Thoracic aorta (tissue), 2 donors: ENCODE results near the gene KIFAP3. TPM values are rescaled to one million over a fixed set of nuclear protein-coding genes. Genes with fewer than 3 reads are reported as not detected.

Source experiments
- ATAC-seq: fragments of 150-250 bp; one replicate; pipeline ENCODE4 v1.8.0; 2017; ENCODE audit warnings: low read depth; ENCODE audit not compliant: insufficient number of reproducible peaks, low FRiP score
- DNase-seq: peaks from one replicate; pipeline ENCODE4 v3.0.0-alpha.2; 2020; ENCODE audit warnings: low spot score
- H3K27ac ChIP-seq, 2 donors: fragments of 200-600 bp; sonication (generic); 1 replicate in 1 of 2; 2 replicates in 1 of 2; pipeline ENCODE4 v1.5.1; 2016; ENCODE audit warnings: mild to moderate bottlenecking in 2 of 2, moderate library complexity in 2 of 2
- H3K27me3 ChIP-seq: fragments of 200-600 bp; sonication (generic); replicated peaks from 2 replicates; pipeline ENCODE4 v1.6.0; 2016; ENCODE audit warnings: mild to moderate bottlenecking; ENCODE audit not compliant: insufficient read depth
- H3K36me3 ChIP-seq: fragments of 200-600 bp; sonication (generic); one replicate; pipeline ENCODE4 v1.5.1; 2016
- H3K4me1 ChIP-seq, 2 donors: fragments of 200-600 bp; sonication (generic); 1 replicate in 1 of 2; 2 replicates in 1 of 2; pipeline versions ENCODE4 v1.5.1 to v1.6.0; 2016; ENCODE audit warnings: low read depth in 2 of 2, mild to moderate bottlenecking in 1 of 2; ENCODE audit not compliant: control insufficient read depth in 1 of 2
- H3K4me3 ChIP-seq: fragments of 200-600 bp; sonication (generic); 2 replicates; pipeline ENCODE4 v1.5.1; 2016; ENCODE audit warnings: mild to moderate bottlenecking
- H3K9me3 ChIP-seq: fragments of 200-600 bp; sonication (generic); 2 replicates; pipeline ENCODE4 v1.5.1; 2016
- total RNA-seq, 2 donors: library from RNA; depleted of rRNA; stranded (reverse); fragments of >200 nt; gene quantifications; one replicate each; pipeline versions ENCODE4 v1.1.0 to v1.2.3, GENCODE V29; 2016
- TF ChIP-seq, protein P1 (sequence below): fragments of 200-600 bp; sonication (generic); IDR thresholded peaks from one replicate; pipeline ENCODE4 v1.5.1; 2019; ENCODE audit warnings: antibody characterized with exemption

The KIFAP3 gene
- total RNA-seq, 2 donors from 2014 or later, result 23.6 to 43.8 TPM

DNA sequence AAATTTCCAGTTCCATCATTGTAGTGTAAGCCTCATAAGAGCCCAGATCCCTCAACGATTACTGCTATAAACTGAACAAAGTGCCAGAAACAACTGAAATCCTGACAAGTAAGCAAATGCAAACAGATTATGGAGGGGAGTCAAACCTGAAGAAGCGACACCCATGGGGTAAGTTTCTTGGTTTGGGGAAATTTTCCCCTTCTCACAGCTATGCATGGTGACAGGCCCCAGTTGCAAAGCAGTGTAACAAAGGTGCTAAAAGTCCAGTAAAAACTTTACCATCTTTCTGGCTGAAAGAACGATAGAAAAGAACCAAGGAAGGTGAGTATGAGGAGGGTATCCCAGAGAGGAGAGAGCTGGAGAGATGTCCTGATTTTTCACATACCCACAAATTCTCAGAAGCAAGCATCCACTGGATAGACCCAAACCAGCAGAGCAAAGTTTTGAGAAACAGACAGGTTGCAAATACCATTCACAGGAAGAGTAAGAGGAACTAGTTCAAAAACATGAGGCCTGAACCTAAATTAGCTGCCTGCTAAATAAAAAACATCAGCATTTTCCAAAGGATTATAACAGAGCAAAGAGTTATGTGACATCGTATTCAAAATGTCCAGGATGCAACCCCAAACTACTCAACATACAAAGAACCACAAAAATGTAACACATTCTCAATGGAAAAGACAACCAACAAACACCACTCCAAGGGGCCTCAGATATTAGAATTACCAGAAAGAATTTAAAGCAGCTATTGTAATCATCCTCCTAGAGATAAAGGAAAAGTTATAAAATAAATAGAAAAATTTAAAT lies 195.3 kb downstream of the KIFAP3 start:
- no peaks in the 10 kb centered on the region for H3K27me3 ChIP-seq
- DNase-seq (no peak), ATAC-seq (no peak)
- H3K9me3 ChIP-seq, result no peaks in the 10 kb centered on the region
- H3K4me1 ChIP-seq, result no peaks in the 10 kb centered on the region
- no peak overlapping the region for H3K27ac ChIP-seq
- peaks cover 13% of the 10 kb centered on the region for H3K36me3 ChIP-seq
- TF ChIP-seq, protein P1, sequence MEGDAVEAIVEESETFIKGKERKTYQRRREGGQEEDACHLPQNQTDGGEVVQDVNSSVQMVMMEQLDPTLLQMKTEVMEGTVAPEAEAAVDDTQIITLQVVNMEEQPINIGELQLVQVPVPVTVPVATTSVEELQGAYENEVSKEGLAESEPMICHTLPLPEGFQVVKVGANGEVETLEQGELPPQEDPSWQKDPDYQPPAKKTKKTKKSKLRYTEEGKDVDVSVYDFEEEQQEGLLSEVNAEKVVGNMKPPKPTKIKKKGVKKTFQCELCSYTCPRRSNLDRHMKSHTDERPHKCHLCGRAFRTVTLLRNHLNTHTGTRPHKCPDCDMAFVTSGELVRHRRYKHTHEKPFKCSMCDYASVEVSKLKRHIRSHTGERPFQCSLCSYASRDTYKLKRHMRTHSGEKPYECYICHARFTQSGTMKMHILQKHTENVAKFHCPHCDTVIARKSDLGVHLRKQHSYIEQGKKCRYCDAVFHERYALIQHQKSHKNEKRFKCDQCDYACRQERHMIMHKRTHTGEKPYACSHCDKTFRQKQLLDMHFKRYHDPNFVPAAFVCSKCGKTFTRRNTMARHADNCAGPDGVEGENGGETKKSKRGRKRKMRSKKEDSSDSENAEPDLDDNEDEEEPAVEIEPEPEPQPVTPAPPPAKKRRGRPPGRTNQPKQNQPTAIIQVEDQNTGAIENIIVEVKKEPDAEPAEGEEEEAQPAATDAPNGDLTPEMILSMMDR, result no peak
- no peak overlapping the region for H3K4me3 ChIP-seq

DNA sequence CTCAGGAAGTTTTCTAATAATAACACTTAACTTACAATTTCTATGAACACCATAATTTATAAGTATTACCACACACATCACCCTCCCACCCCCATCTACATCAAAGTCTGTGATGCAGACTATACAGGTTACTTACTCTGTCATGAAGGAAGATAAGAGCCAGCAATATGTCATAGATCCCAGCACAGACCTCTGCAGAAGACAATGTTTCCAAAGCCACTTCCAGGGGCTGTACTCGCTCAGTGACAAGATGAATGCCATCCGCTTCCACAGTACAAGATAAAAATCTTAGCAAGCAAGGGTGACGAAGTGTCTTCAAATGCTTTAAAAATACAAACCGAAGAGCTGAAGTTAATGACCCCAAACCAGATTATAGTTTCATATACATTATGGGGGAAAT lies 196.0 kb downstream of the KIFAP3 start:
- DNase-seq, result no peak

DNA sequence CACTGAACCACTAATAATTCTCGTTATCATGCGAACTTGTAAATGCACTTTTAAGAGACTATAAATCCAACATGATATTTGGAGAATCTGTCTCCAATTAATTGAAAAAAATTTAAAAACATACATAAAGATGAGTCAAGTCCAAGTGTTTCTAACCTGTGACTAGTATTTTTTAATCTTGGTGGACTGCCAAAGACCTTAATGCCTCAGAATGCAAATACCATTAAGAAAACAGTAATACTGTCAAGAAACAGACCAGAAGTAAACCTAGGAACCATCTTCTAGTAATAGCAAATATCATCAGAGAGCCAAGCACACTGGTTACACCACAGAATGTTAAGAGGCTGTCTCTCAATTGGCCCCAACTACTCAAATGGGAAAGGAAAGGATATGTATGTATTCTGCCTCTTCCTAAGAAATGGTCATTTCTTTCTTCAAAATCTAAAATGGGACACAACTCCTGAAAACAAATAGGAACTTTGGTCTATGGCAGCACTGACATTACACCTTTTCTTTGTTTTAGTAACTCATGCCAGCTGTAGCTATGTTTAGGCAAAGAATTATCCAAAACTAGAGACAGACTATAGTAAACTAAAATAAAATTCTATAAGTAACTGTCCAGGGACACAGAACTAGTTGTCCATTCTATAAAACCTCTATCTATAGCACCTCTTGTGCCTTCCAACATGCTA lies 196.5 kb downstream of the KIFAP3 start:
- Histone ChIP-seq H3K27me3 (no peaks in the 10 kb centered on the region), H3K36me3 (peaks cover 11% of the 10 kb centered on the region), H3K27ac (no peak overlapping the region), H3K9me3 (no peaks in the 10 kb centered on the region), H3K4me1 (no peaks in the 10 kb centered on the region), H3K4me3 (no peak overlapping the region)
- TF ChIP-seq, protein P1, result no peak
- no peak for DNase-seq
- ATAC-seq, result no peak

More for the DNA sequence above, 196.0 kb downstream of the KIFAP3 start:
- Histone ChIP-seq H3K36me3 (peaks cover 13% of the 10 kb centered on the region), H3K4me3 (no peak overlapping the region), H3K9me3 (no peaks in the 10 kb centered on the region), H3K27ac (no peak overlapping the region), H3K4me1 (no peaks in the 10 kb centered on the region), H3K27me3 (no peaks in the 10 kb centered on the region)
- TF ChIP-seq, protein P1, result no peak
- ATAC-seq, result no peak

DNA sequence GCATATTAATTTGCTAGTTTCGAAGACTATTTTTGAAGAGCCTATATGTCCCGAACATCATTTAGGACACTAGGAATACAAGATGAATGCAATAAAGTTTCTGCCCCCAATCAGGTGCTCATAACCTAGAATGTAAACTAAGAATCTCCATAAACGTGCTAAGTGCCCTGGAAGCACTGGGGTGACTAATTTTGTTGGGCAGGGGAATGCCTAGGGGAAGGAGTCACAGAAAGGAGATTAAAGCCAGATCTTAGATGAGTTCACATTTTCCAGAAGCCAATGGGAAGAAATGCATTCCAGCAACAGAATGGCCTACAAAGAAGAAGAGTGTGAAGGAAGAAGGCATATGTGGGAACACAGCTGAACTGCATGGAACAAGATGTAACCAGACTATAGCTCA lies 200.3 kb downstream of the KIFAP3 start:
- H3K27me3 ChIP-seq, result no peaks in the 10 kb centered on the region
- H3K4me3 ChIP-seq, result no peak overlapping the region
- DNase-seq (no peak), ATAC-seq (no peak)
- no peaks in the 10 kb centered on the region for H3K4me1 ChIP-seq
- H3K27ac ChIP-seq, result no peak overlapping the region
- H3K9me3 ChIP-seq, result no peaks in the 10 kb centered on the region
- TF ChIP-seq, protein P1, result no peak
- H3K36me3 ChIP-seq, result peaks cover 28% of the 10 kb centered on the region

DNA sequence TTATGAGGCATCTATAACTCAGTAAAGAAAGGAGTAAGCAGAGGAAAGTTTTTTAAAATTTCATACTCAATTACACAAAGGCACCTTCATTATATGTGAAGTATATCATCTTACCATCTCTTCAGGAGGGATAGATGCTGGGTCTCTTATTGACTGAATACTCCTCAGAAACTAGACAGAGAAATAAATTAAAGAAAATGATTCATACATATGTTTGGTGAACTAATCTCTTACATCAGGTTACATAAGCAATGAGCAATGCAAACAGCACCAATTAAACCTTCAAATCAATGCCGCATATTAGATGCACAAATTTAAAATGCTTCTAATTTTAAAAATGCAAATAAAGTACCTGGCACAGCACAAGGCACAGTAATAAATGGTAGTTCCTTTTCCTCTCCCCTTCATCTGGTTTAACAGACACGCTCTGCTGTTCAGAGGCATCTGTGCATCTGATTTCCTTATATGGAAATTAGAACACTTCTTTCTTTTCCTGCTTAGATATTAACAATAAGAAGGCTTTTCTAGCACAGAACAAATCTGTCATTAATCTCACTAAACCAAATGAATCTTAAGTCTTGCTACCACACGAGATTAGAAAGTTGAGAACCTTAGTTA lies 200.8 kb downstream of the KIFAP3 start:
- no peak overlapping the region for H3K4me3 ChIP-seq
- TF ChIP-seq, protein P1, result no peak
- H3K27me3 ChIP-seq, result no peaks in the 10 kb centered on the region
- H3K36me3 ChIP-seq, result peaks cover 31% of the 10 kb centered on the region
- no peak for DNase-seq
- H3K9me3 ChIP-seq, result no peaks in the 10 kb centered on the region
- ATAC-seq, result no peak
- no peaks in the 10 kb centered on the region for H3K4me1 ChIP-seq
- no peak overlapping the region for H3K27ac ChIP-seq
